Measurements from ENCODE around the gene MAP2K5.
A peak's percentile ranks its signal among the peaks of the same experiment; 100 is the strongest.

Gene MAP2K5

GRCh38 chr15:67839929-67840748 lies 297.6 kb downstream of the MAP2K5 start, which contains the start of gene RNU6-1 (continued):
- TF ChIP-seq ZNF10 (tag by site-specific recombination; IDR thresholded peaks at IDR 0.05) (0 out of 2 replicates have a peak, but pooled peaks have one; percentile 46), ZFP41 (tag by site-specific recombination; IDR thresholded peaks at IDR 0.05; ENCODE audit: borderline replicate concordance) (no peak), ZNF701 (tag by site-specific recombination; IDR thresholded peaks at IDR 0.05) (no peak), ZFP37 (tag by site-specific recombination; IDR thresholded peaks at IDR 0.05) (peak; percentile 76), ZNF398 (tag by site-specific recombination; IDR thresholded peaks at IDR 0.05) (peak; percentile 68), ZNF777 (tag by site-specific recombination; IDR thresholded peaks at IDR 0.05; ENCODE audit: borderline replicate concordance) (no peak), KLF9 (tag by site-specific recombination; IDR thresholded peaks at IDR 0.05; ENCODE audit: low read depth) (no peak), ZNF521 (tag by site-specific recombination; IDR thresholded peaks at IDR 0.05) (no peak), MZF1 (tag by site-specific recombination; IDR thresholded peaks at IDR 0.05; ENCODE audit: borderline replicate concordance) (peak; percentile 90), RBAK (tag by site-specific recombination; IDR thresholded peaks at IDR 0.05) (no peak), ZIC2 (tag by site-specific recombination; IDR thresholded peaks at IDR 0.05) (peak; percentile 79), ZFHX2 (tag by site-specific recombination; conservative IDR thresholded peaks at IDR 0.05) (no peak; the same call in none of the 2 replicates), ATF2 (tag by site-specific recombination; IDR thresholded peaks at IDR 0.05; ENCODE audit: low read depth) (no peak), SP3 (tag by site-specific recombination; IDR thresholded peaks at IDR 0.05) (peak; percentile 61), SCRT2 (tag by site-specific recombination; IDR thresholded peaks at IDR 0.05) (no peak), ZNF549 (tag by site-specific recombination; IDR thresholded peaks at IDR 0.05) (no peak), ZBTB11 (tag by site-specific recombination; conservative IDR thresholded peaks at IDR 0.05; ENCODE audit: low read depth) (peak; percentile 55; the same call in 1 of the 2 replicates)
- TF ChIP-seq, protein P1, sequence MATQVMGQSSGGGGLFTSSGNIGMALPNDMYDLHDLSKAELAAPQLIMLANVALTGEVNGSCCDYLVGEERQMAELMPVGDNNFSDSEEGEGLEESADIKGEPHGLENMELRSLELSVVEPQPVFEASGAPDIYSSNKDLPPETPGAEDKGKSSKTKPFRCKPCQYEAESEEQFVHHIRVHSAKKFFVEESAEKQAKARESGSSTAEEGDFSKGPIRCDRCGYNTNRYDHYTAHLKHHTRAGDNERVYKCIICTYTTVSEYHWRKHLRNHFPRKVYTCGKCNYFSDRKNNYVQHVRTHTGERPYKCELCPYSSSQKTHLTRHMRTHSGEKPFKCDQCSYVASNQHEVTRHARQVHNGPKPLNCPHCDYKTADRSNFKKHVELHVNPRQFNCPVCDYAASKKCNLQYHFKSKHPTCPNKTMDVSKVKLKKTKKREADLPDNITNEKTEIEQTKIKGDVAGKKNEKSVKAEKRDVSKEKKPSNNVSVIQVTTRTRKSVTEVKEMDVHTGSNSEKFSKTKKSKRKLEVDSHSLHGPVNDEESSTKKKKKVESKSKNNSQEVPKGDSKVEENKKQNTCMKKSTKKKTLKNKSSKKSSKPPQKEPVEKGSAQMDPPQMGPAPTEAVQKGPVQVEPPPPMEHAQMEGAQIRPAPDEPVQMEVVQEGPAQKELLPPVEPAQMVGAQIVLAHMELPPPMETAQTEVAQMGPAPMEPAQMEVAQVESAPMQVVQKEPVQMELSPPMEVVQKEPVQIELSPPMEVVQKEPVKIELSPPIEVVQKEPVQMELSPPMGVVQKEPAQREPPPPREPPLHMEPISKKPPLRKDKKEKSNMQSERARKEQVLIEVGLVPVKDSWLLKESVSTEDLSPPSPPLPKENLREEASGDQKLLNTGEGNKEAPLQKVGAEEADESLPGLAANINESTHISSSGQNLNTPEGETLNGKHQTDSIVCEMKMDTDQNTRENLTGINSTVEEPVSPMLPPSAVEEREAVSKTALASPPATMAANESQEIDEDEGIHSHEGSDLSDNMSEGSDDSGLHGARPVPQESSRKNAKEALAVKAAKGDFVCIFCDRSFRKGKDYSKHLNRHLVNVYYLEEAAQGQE (tag by site-specific recombination; IDR thresholded peaks at IDR 0.05): no peak; the same call in 1 of the 2 replicates
- TF ChIP-seq, protein P2, sequence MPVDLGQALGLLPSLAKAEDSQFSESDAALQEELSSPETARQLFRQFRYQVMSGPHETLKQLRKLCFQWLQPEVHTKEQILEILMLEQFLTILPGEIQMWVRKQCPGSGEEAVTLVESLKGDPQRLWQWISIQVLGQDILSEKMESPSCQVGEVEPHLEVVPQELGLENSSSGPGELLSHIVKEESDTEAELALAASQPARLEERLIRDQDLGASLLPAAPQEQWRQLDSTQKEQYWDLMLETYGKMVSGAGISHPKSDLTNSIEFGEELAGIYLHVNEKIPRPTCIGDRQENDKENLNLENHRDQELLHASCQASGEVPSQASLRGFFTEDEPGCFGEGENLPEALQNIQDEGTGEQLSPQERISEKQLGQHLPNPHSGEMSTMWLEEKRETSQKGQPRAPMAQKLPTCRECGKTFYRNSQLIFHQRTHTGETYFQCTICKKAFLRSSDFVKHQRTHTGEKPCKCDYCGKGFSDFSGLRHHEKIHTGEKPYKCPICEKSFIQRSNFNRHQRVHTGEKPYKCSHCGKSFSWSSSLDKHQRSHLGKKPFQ (tag by site-specific recombination; IDR thresholded peaks at IDR 0.05): no peak
- TF ChIP-seq, protein P3, sequence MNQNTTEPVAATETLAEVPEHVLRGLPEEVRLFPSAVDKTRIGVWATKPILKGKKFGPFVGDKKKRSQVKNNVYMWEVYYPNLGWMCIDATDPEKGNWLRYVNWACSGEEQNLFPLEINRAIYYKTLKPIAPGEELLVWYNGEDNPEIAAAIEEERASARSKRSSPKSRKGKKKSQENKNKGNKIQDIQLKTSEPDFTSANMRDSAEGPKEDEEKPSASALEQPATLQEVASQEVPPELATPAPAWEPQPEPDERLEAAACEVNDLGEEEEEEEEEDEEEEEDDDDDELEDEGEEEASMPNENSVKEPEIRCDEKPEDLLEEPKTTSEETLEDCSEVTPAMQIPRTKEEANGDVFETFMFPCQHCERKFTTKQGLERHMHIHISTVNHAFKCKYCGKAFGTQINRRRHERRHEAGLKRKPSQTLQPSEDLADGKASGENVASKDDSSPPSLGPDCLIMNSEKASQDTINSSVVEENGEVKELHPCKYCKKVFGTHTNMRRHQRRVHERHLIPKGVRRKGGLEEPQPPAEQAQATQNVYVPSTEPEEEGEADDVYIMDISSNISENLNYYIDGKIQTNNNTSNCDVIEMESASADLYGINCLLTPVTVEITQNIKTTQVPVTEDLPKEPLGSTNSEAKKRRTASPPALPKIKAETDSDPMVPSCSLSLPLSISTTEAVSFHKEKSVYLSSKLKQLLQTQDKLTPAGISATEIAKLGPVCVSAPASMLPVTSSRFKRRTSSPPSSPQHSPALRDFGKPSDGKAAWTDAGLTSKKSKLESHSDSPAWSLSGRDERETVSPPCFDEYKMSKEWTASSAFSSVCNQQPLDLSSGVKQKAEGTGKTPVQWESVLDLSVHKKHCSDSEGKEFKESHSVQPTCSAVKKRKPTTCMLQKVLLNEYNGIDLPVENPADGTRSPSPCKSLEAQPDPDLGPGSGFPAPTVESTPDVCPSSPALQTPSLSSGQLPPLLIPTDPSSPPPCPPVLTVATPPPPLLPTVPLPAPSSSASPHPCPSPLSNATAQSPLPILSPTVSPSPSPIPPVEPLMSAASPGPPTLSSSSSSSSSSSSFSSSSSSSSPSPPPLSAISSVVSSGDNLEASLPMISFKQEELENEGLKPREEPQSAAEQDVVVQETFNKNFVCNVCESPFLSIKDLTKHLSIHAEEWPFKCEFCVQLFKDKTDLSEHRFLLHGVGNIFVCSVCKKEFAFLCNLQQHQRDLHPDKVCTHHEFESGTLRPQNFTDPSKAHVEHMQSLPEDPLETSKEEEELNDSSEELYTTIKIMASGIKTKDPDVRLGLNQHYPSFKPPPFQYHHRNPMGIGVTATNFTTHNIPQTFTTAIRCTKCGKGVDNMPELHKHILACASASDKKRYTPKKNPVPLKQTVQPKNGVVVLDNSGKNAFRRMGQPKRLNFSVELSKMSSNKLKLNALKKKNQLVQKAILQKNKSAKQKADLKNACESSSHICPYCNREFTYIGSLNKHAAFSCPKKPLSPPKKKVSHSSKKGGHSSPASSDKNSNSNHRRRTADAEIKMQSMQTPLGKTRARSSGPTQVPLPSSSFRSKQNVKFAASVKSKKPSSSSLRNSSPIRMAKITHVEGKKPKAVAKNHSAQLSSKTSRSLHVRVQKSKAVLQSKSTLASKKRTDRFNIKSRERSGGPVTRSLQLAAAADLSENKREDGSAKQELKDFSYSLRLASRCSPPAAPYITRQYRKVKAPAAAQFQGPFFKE (tag by site-specific recombination; IDR thresholded peaks at IDR 0.05; ENCODE audit: borderline replicate concordance): no peak
